Fibroblast of the aortic adventitia (primary cell): Measurements from ENCODE around the gene HPS6. TPM values are rescaled to one million over a fixed set of nuclear protein-coding genes. Genes with fewer than 3 reads are reported as not detected.

Experiments
- DNase-seq: peaks from one replicate; pipeline ENCODE4 v3.0.0-alpha.2; 2010; ENCODE audit warnings: low read depth
- H3K4me3 ChIP-seq: 2 replicates; pipeline ENCODE4 v1.5.1; 2011; ENCODE audit warnings: low read depth, mild to moderate bottlenecking, control low read depth, low read length, moderate library complexity
- total RNA-seq: library from RNA; depleted of rRNA; stranded (reverse); fragments of >200 nt; gene quantifications from 2 replicates; pipeline ENCODE4 v1.2.3, GENCODE V29; 2012; ENCODE audit warnings: low replicate concordance
- TF ChIP-seq, protein P1 (sequence below): IDR thresholded peaks from 2 replicates; pipeline ENCODE4 v1.5.1; 2011; ENCODE audit warnings: mild to moderate bottlenecking, low read length, control low read depth, inconsistent platforms; ENCODE audit not compliant: insufficient read depth

HPS6 gene
- total RNA-seq, 1 donor, result 18.2 TPM

- DNase-seq, result no peak
- TF ChIP-seq, protein P1, sequence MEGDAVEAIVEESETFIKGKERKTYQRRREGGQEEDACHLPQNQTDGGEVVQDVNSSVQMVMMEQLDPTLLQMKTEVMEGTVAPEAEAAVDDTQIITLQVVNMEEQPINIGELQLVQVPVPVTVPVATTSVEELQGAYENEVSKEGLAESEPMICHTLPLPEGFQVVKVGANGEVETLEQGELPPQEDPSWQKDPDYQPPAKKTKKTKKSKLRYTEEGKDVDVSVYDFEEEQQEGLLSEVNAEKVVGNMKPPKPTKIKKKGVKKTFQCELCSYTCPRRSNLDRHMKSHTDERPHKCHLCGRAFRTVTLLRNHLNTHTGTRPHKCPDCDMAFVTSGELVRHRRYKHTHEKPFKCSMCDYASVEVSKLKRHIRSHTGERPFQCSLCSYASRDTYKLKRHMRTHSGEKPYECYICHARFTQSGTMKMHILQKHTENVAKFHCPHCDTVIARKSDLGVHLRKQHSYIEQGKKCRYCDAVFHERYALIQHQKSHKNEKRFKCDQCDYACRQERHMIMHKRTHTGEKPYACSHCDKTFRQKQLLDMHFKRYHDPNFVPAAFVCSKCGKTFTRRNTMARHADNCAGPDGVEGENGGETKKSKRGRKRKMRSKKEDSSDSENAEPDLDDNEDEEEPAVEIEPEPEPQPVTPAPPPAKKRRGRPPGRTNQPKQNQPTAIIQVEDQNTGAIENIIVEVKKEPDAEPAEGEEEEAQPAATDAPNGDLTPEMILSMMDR, result no peak
These were observed 46.1 kb downstream of the HPS6 start for GRCh38 chr10:102111276-102111675.

DNA sequence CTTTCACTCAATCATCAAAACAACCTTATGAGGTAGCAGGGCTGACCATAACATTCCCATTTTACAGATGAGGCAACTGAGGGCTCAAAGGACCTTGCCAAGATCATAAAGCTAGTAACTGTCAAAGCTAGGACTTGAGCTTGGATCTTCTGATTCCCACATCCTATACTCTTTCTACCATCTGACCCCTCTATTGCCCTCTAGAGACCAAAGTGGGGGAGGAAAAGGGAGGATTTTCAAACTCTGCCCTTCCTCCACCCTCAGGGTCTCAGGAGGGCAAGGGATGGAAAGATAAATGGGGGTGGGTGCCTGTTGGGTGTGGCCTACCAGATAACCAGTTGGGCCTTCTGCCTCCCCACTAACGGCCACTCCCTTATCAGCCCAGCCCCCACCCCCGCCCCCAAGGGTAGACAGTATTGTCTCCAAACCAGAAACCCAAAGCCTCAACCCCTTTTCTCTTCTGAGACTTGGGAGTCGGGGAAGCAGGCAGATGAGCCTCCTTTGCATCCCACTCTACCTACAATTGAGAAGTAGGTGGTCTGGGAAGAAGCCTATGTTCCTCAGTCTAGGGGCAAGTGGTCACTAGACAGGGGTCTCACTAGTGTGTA is 47.2 kb downstream of the HPS6 start:
- DNase-seq, result no peak
- peak overlapping the region; percentile 82 for H3K4me3 ChIP-seq
- TF ChIP-seq, protein P1, result peak; percentile 30

More at GRCh38 chr10:102111276-102111675, 46.1 kb downstream of the HPS6 start:
- no peak overlapping the region for H3K4me3 ChIP-seq

- no peak for DNase-seq
- peak overlapping the region; percentile 82 for H3K4me3 ChIP-seq
- TF ChIP-seq, protein P1, result no peak
These were observed 48.3 kb downstream of the HPS6 start for GRCh38 chr10:102113261-102113955.

DNA sequence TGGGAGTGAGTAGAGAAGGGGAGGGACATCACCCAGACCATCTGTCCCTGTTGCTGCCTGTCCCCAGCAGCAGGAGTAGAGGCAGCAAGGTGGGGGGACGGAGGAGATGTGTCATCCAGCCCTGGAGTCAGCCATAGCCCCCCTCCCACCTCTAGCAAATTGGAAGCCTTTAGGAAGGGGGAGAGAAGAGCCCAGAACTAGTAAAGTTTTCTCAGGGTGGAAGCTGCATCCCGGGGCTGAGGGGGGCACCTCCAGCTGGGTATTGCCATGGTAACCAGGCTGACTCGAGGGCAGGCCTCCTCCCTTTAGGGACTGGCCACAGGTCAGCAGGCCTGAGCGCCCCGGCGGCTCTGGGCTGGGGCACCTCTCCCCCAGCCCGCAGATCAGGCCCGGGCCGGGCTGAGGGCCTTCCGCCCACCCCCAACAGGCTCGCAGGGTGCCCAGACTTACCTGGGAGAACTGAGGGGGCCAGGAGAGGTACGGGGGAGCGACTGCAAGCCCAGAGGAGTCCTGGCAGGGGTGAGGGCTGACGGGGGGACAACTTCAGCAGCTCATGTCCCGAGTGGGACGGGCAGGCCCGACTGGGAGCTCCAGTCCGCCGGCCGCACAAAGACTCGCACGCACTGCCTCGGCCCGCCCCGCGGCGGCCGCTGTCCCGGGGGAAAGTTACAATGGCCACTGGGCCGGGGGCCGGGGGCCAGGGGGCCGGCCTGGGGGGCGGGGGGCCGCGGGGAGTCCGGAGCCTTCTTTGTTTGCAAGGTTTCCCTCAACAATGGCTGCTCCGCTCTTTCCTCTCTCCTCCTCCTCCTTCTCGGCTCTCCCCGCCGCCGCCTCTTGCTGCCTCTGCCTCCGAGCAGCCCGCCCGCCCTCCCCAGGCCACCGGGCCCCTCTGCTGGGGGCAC is 49.1 kb downstream of the HPS6 start:
- no peak for DNase-seq
- TF ChIP-seq, protein P1, result no peak
- peak overlapping the region; percentile 82 for H3K4me3 ChIP-seq

DNA sequence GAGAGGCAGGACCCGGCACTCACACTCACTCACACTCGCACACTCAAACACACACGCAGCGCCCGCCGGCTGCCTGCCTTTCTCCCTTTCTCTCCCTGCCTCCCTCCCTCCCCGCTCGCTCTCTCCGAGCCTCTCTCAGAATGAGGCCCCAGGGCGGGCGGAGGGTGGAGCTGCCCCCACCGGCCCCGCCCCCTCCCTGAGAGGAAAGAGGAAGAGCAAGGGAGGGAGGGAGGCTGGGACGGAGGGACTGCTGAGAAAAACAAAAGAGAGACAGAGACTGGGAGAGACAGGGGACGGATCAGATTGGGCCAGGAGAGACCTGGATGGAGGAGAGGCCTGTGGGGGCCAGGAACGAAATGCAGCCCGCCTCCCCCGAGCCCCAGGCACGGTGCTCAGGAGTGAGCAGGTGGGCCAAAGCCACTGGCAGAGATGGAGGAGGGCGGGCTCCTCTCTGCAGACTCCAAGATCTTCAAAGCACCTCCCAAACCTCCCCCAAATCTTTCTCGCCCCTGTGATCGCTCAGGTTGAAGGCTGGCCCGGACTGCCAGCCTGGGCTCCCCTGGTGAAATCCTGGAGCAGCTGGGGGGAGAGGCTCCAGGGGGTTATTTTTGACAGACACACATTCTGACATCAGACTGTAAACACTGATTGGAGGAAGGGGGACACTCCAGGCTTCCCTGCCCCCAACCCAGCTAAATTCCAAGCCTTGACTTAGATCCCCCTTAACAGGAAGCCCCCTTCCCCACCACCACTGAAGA is 49.9 kb downstream of the HPS6 start:
- peak overlapping the region; percentile 82 for H3K4me3 ChIP-seq
- DNase-seq, result peak; percentile 62
- TF ChIP-seq, protein P1, result no peak

- peak overlapping the region; percentile 82 for H3K4me3 ChIP-seq
- no peak for DNase-seq
- TF ChIP-seq, protein P1, result no peak
These were observed 50.6 kb downstream of the HPS6 start for GRCh38 chr10:102115775-102116174.
